PC-9 (cell line): ENCODE measurements around the gene MRPL55.

Experiments
- EZH2 ChIP-seq: fragments of 200-600 bp; sonication (generic); IDR thresholded peaks from 2 replicates; pipeline ENCODE4 v1.8.0; 2017; ENCODE audit warnings: antibody characterized with exemption, low read depth
- TF ChIP-seq, protein P1 (sequence below): fragments of 200-600 bp; sonication (generic); conservative IDR thresholded peaks from 2 replicates; pipeline ENCODE4 v1.6.1; 2017; ENCODE audit warnings: mixed run types, antibody characterized with exemption, mild to moderate bottlenecking, moderate library complexity

DNA sequence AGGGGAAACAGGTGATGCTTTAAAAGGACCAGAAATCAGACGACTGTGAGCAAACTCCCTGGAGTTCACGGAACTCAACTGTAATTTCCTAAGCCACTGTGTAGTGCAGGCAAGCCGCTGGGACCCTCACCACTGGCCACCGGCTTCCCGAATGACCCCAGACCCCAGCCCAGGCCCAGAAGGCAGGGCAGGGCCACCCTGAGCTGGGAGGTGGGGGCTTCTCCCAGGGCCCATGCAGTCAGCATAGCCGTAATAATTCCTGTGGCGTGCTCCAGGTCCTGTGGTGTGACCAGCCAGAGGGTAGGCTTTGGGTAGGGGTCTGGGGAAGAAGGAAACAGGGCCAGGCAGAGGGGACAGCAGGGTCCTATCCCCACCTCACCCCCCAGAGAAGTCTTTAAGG, 30.1 kb downstream of the MRPL55 start:
- TF ChIP-seq, protein P1, sequence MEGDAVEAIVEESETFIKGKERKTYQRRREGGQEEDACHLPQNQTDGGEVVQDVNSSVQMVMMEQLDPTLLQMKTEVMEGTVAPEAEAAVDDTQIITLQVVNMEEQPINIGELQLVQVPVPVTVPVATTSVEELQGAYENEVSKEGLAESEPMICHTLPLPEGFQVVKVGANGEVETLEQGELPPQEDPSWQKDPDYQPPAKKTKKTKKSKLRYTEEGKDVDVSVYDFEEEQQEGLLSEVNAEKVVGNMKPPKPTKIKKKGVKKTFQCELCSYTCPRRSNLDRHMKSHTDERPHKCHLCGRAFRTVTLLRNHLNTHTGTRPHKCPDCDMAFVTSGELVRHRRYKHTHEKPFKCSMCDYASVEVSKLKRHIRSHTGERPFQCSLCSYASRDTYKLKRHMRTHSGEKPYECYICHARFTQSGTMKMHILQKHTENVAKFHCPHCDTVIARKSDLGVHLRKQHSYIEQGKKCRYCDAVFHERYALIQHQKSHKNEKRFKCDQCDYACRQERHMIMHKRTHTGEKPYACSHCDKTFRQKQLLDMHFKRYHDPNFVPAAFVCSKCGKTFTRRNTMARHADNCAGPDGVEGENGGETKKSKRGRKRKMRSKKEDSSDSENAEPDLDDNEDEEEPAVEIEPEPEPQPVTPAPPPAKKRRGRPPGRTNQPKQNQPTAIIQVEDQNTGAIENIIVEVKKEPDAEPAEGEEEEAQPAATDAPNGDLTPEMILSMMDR: no peak
- no peak for TF ChIP-seq EZH2
